Breast epithelium (tissue), 4 donors: Measurements from ENCODE around the gene PEX13. TPM values are rescaled to one million over a fixed set of nuclear protein-coding genes. Genes with fewer than 3 reads are reported as not detected.

ENCODE experiments used
- DNase-seq, 2 donors: peaks; one replicate each; pipeline ENCODE4 v3.0.0-alpha.2; 2019; ENCODE audit warnings: low spot score in 2 of 2
- H3K27ac ChIP-seq, 2 donors: fragments of 200-600 bp; sonication (generic) in 1 of 2; one replicate each; pipeline ENCODE4 v1.5.1; 2016 to 2019; ENCODE audit warnings: mild to moderate bottlenecking in 1 of 2
- H3K27me3 ChIP-seq, 2 donors: fragments of 200-600 bp; sonication (generic) in 1 of 2; one replicate each; pipeline versions ENCODE4 v1.5.1 to v1.6.0; 2017 to 2019; ENCODE audit warnings: control low read depth in 1 of 2, mild to moderate bottlenecking in 1 of 2
- H3K36me3 ChIP-seq: fragments of 200-600 bp; one replicate; pipeline ENCODE4 v1.5.1; 2019
- H3K4me1 ChIP-seq, 2 donors: fragments of 200-600 bp; sonication (generic); one replicate each; pipeline ENCODE4 v1.5.1; 2016 to 2019; ENCODE audit warnings: control low read depth in 1 of 2
- H3K4me3 ChIP-seq, 3 donors: fragments of 200-600 bp; sonication (generic); 1 replicate in 2 of 3; 2 replicates in 1 of 3; pipeline ENCODE4 v1.5.1; 2016 to 2019; ENCODE audit warnings: mild to moderate bottlenecking in 3 of 3, moderate library complexity in 2 of 3
- H3K9me3 ChIP-seq, 2 donors: fragments of 200-600 bp; sonication (generic) in 1 of 2; one replicate each; pipeline ENCODE4 v1.5.1; 2016 to 2019; ENCODE audit warnings: control low read depth in 1 of 2
- CTCF ChIP-seq, 3 donors: fragments of 450-650 bp; IDR thresholded peaks; one replicate each; pipeline ENCODE4 v1.5.1; 2016 to 2017; ENCODE audit warnings: antibody characterized with exemption in 3 of 3, mild to moderate bottlenecking in 3 of 3, moderate library complexity in 3 of 3
- POLR2A ChIP-seq: fragments of 450-650 bp; IDR thresholded peaks from one replicate; pipeline ENCODE4 v1.6.1; 2016; ENCODE audit warnings: antibody characterized with exemption, mild to moderate bottlenecking, moderate library complexity
- POLR2AphosphoS5 ChIP-seq, 3 donors: sonication (generic); formaldehyde crosslinking; IDR thresholded peaks; one replicate each; pipeline ENCODE4 v1.6.1; 2017; ENCODE audit warnings: antibody characterized with exemption in 3 of 3
- intact Hi-C: fragments of 100-400 bp; cut with DNase I; formaldehyde crosslinking; loops from one replicate; pipeline ENCODE4 v1.15.1; 2023; ENCODE audit warnings: low total_unique reads
- total RNA-seq, 3 donors: library from RNA; depleted of rRNA; stranded (reverse); fragments of >200 nt; gene quantifications; one replicate each; pipeline ENCODE4 v1.1.0, GENCODE V29; 2016

PEX13 gene
- total RNA-seq, 3 donors from 2014 or later = 25.1 to 58.2 (median 31.5) TPM

GRCh38 chr2:61059382-61059781 is 41.9 kb downstream of the PEX13 start:
- TF ChIP-seq POLR2A (no peak), CTCF (IDR thresholded peaks at IDR 0.05) (no peak), POLR2AphosphoS5 (IDR thresholded peaks at IDR 0.05) (no peak)
- Histone ChIP-seq H3K27ac (no peak overlapping the region), H3K4me3 (no peak overlapping the region), H3K36me3 (no peaks in the 10 kb centered on the region), H3K4me1 (no peaks in the 10 kb centered on the region), H3K27me3 (no peaks in the 10 kb centered on the region), H3K9me3 (no peaks in the 10 kb centered on the region)
- intact Hi-C loops = no loop called here
- no peak for DNase-seq

- Histone ChIP-seq H3K4me3 (peak within 1 kb of the TSS; percentile 80 to 94 (median 91)), H3K27ac (peak within 1 kb of the TSS; percentile 56 to 85), H3K4me1 (no peaks in the 10 kb centered on the region), H3K36me3 (no peaks in the 10 kb centered on the region), H3K27me3 (no peaks in the 10 kb centered on the region), H3K9me3 (no peaks in the 10 kb centered on the region)
- TF ChIP-seq POLR2A (no peak), POLR2AphosphoS5 (IDR thresholded peaks at IDR 0.05) (no peak), CTCF (IDR thresholded peaks at IDR 0.05) (no peak)
- intact Hi-C loops = no loop called here
- peak; percentile 60 to 79 for DNase-seq
Observed at GRCh38 chr2:61065714-61066709, 48.5 kb downstream of the PEX13 start, which contains the start of gene SANBR. SANBR (plus strand) TSS chr2:61065871; CDS start chr2:61070351, 4,480 bp downstream.

DNA sequence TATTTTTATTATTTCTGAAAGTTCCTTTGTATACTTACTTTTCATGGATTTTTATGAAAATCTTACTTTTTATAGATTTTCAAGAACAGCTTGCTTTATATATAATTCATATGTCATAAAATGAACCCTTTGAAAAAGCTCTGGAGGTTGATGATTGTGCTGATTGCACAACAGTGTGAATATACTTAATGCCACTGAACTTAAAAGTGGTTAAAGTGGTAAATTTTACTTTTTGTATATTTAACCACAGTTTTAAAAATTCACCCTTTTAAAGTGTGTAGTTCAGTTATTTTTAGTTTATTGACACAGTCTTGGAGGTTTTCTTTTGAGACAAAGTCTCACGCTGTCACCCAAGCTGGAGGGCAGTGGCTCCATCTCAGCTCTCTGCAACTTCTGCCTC is 56.6 kb downstream of the PEX13 start:
- no peaks in the 10 kb centered on the region for H3K27me3 ChIP-seq
- no peak overlapping the region for H3K4me3 ChIP-seq
- H3K9me3 ChIP-seq = no peaks in the 10 kb centered on the region
- TF ChIP-seq POLR2AphosphoS5 (IDR thresholded peaks at IDR 0.05) = no peak
- H3K27ac ChIP-seq = no peak overlapping the region
- no peak for DNase-seq
- no peaks in the 10 kb centered on the region for H3K36me3 ChIP-seq
- H3K4me1 ChIP-seq = no peaks in the 10 kb centered on the region
- intact Hi-C loops = no loop called here

- no peak overlapping the region for H3K4me3 ChIP-seq
- intact Hi-C loops = no loop called here
- no peak for DNase-seq
- H3K27ac ChIP-seq = no peak overlapping the region
- TF ChIP-seq POLR2A (no peak), CTCF (IDR thresholded peaks at IDR 0.05) (no peak), POLR2AphosphoS5 (IDR thresholded peaks at IDR 0.05) (no peak)
- peaks cover 4% of the 10 kb centered on the region for H3K36me3 ChIP-seq
- no peaks in the 10 kb centered on the region for H3K9me3 ChIP-seq
- H3K4me1 ChIP-seq = no peaks in the 10 kb centered on the region
- no peaks in the 10 kb centered on the region for H3K27me3 ChIP-seq
Observed at GRCh38 chr2:61085883-61086282, 68.4 kb downstream of the PEX13 start.

DNA sequence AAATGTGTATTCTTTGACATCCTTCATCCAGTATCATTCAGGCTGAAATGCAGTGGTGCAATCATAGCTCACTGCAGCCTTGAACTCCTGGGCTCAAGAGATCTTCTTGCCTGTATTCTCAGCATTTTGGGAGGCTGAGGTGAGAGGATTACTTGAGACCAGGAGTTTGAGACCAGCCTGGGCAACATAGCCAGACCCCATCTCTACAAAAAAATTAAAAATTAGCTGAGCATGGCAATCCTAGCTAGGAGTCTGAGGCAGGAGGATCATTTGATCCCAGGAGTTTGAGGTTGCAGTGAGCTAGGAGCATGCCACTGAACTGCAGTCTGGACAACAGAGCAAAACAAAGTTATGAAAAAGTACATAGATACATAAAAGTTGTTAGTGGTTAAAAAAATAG is 72.3 kb downstream of the PEX13 start:
- Histone ChIP-seq H3K4me3 (no peak overlapping the region), H3K4me1 (no peaks in the 10 kb centered on the region), H3K9me3 (no peaks in the 10 kb centered on the region), H3K27ac (no peak overlapping the region), H3K27me3 (no peaks in the 10 kb centered on the region), H3K36me3 (peaks cover 4% of the 10 kb centered on the region)
- DNase-seq = no peak
- intact Hi-C loops = no loop called here
- TF ChIP-seq POLR2A (no peak), CTCF (IDR thresholded peaks at IDR 0.05) (no peak), POLR2AphosphoS5 (IDR thresholded peaks at IDR 0.05) (no peak)
